IPS-15b (cell line): Measurements from ENCODE around the gene TBC1D22A.

Experiments
- H3K27me3 ChIP-seq: one replicate; pipeline ENCODE4 v1.6.1; 2013; ENCODE audit warnings: low read length; ENCODE audit not compliant: control insufficient read depth, insufficient read depth
- H3K36me3 ChIP-seq: one replicate; pipeline ENCODE4 v1.6.1; 2013; ENCODE audit warnings: low read length; ENCODE audit not compliant: control insufficient read depth, insufficient read depth
- H3K4me1 ChIP-seq: one replicate; pipeline ENCODE4 v1.6.1; 2013; ENCODE audit warnings: mild to moderate bottlenecking, low read length; ENCODE audit not compliant: control insufficient read depth, insufficient read depth
- H3K4me3 ChIP-seq: one replicate; pipeline ENCODE4 v1.5.1; 2013; ENCODE audit warnings: low read depth, low read length
- H3K9ac ChIP-seq: one replicate; pipeline ENCODE4 v1.6.1; 2013; ENCODE audit warnings: low read depth, mild to moderate bottlenecking, low read length
- H3K9me3 ChIP-seq: one replicate; pipeline ENCODE4 v1.6.1; 2013; ENCODE audit warnings: mild to moderate bottlenecking, low read length; ENCODE audit not compliant: control insufficient read depth, insufficient read depth

Gene TBC1D22A

GRCh38 chr22:47128622-47129215 lies 366.3 kb downstream of the TBC1D22A start:
- H3K9ac ChIP-seq: no peak overlapping the region
- no peak overlapping the region for H3K4me3 ChIP-seq

GRCh38 chr22:47129902-47130635 lies 367.6 kb downstream of the TBC1D22A start:
- Histone ChIP-seq H3K4me1 (no peaks in the 10 kb centered on the region), H3K9ac (no peak overlapping the region), H3K27me3 (no peaks in the 10 kb centered on the region), H3K9me3 (no peaks in the 10 kb centered on the region), H3K36me3 (no peaks in the 10 kb centered on the region), H3K4me3 (no peak overlapping the region)

More at GRCh38 chr22:47128622-47129215, 366.3 kb downstream of the TBC1D22A start:
- no peaks in the 10 kb centered on the region for H3K36me3 ChIP-seq
- no peaks in the 10 kb centered on the region for H3K9me3 ChIP-seq
- no peaks in the 10 kb centered on the region for H3K27me3 ChIP-seq
- no peaks in the 10 kb centered on the region for H3K4me1 ChIP-seq

- Histone ChIP-seq H3K27me3 (no peaks in the 10 kb centered on the region), H3K4me1 (no peaks in the 10 kb centered on the region), H3K4me3 (no peak overlapping the region), H3K9me3 (no peaks in the 10 kb centered on the region), H3K9ac (no peak overlapping the region), H3K36me3 (no peaks in the 10 kb centered on the region)
Observed at GRCh38 chr22:47130883-47131631, 368.6 kb downstream of the TBC1D22A start.

- Histone ChIP-seq H3K9ac (no peak overlapping the region), H3K9me3 (no peaks in the 10 kb centered on the region), H3K36me3 (peaks cover 3% of the 10 kb centered on the region)
Observed at GRCh38 chr22:47131632-47132427, 369.4 kb downstream of the TBC1D22A start.

GRCh38 chr22:47132428-47132825 lies 370.0 kb downstream of the TBC1D22A start:
- Histone ChIP-seq H3K4me1 (no peaks in the 10 kb centered on the region), H3K27me3 (no peaks in the 10 kb centered on the region), H3K4me3 (no peak overlapping the region), H3K36me3 (peaks cover 3% of the 10 kb centered on the region), H3K9ac (no peak overlapping the region), H3K9me3 (no peaks in the 10 kb centered on the region)

More at GRCh38 chr22:47131632-47132427, 369.4 kb downstream of the TBC1D22A start:
- Histone ChIP-seq H3K27me3 (no peaks in the 10 kb centered on the region), H3K4me3 (no peak overlapping the region), H3K4me1 (no peaks in the 10 kb centered on the region)

GRCh38 chr22:47133061-47133969 lies 370.9 kb downstream of the TBC1D22A start:
- no peaks in the 10 kb centered on the region for H3K4me1 ChIP-seq
- H3K9ac ChIP-seq: no peak overlapping the region
- H3K36me3 ChIP-seq: peaks cover 3% of the 10 kb centered on the region
- H3K4me3 ChIP-seq: no peak overlapping the region
- no peaks in the 10 kb centered on the region for H3K27me3 ChIP-seq
- H3K9me3 ChIP-seq: no peaks in the 10 kb centered on the region

GRCh38 chr22:47134222-47134621 lies 371.8 kb downstream of the TBC1D22A start:
- no peak overlapping the region for H3K9ac ChIP-seq

GRCh38 chr22:47135338-47135737 lies 372.9 kb downstream of the TBC1D22A start:
- H3K9ac ChIP-seq: no peak overlapping the region
- H3K4me1 ChIP-seq: no peaks in the 10 kb centered on the region
- H3K36me3 ChIP-seq: peaks cover 3% of the 10 kb centered on the region
- no peak overlapping the region for H3K4me3 ChIP-seq
- no peaks in the 10 kb centered on the region for H3K27me3 ChIP-seq
- H3K9me3 ChIP-seq: no peaks in the 10 kb centered on the region

More at GRCh38 chr22:47134222-47134621, 371.8 kb downstream of the TBC1D22A start:
- H3K4me1 ChIP-seq: no peaks in the 10 kb centered on the region
- H3K36me3 ChIP-seq: peaks cover 3% of the 10 kb centered on the region
- H3K9me3 ChIP-seq: no peaks in the 10 kb centered on the region
- H3K27me3 ChIP-seq: no peaks in the 10 kb centered on the region
- no peak overlapping the region for H3K4me3 ChIP-seq

GRCh38 chr22:47136050-47136449 lies 373.6 kb downstream of the TBC1D22A start:
- H3K36me3 ChIP-seq: peaks cover 3% of the 10 kb centered on the region
- no peaks in the 10 kb centered on the region for H3K9me3 ChIP-seq
- H3K4me1 ChIP-seq: no peaks in the 10 kb centered on the region
- H3K4me3 ChIP-seq: no peak overlapping the region
- H3K9ac ChIP-seq: no peak overlapping the region
- no peaks in the 10 kb centered on the region for H3K27me3 ChIP-seq

- no peak overlapping the region for H3K9ac ChIP-seq
- no peaks in the 10 kb centered on the region for H3K4me1 ChIP-seq
- H3K36me3 ChIP-seq: peaks cover 3% of the 10 kb centered on the region
- no peaks in the 10 kb centered on the region for H3K27me3 ChIP-seq
- H3K4me3 ChIP-seq: no peak overlapping the region
- H3K9me3 ChIP-seq: no peaks in the 10 kb centered on the region
Observed at GRCh38 chr22:47136671-47137070, 374.2 kb downstream of the TBC1D22A start.
